HG03196 (cell line): Measurements from ENCODE around the gene PSMG1.

Experiments
- ATAC-seq: cut with Tn5 transposase; IDR thresholded peaks from one replicate; pipeline ENCODE4 v1.9.1; 2021; ENCODE audit not compliant: unreplicated experiment

The PSMG1 gene

GRCh38 chr21:39125752-39126485 is 57.3 kb downstream of the PSMG1 start:
- no peak for ATAC-seq
